ENCODE measurements around the gene C10orf67. TPM values are rescaled to one million over a fixed set of nuclear protein-coding genes. Genes with fewer than 3 reads are reported as not detected.

The C10orf67 gene
- total RNA-seq, 1 experiment from 2014 or later, result not detected

DNA sequence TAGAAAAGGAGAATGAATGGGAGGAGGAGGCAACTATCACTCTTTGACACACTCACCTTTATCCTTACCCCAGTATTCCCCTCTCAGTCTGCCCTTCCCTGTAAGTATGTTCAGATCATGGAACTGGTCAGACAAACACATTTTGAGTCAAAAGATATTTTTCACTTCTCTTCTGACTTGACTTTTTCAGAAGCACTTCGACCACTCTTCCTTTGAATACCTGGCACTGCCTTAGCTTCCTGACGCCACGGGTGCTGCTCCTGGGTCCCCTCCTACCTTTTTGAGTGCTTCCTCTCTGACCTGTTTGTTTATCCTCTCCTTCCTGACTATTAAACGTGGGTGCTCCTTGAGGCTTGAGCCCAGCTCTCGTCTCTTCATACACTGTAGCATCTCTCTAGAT, 19.8 kb upstream of the C10orf67 start:
- H3K23me2 ChIP-seq (ENCODE audit: insufficient read length, low read depth, low read length, poor library complexity, severe bottlenecking), result no peaks in the 10 kb centered on the region
- H4K91ac ChIP-seq (ENCODE audit: insufficient read length, low read depth, low read length), result no peak overlapping the region
- no peaks in the 10 kb centered on the region for H3K79me2 ChIP-seq (ENCODE audit: insufficient read depth, low read length)
- H4K5ac ChIP-seq (ENCODE audit: insufficient read length, low read depth, low read length), result no peak overlapping the region
- no peak overlapping the region for H3K23ac ChIP-seq (ENCODE audit: insufficient read length, low read depth, low read length)
- no peaks in the 10 kb centered on the region for H3K9me3 ChIP-seq (ENCODE audit: control insufficient read depth, low read depth, low read length)
- no peak overlapping the region for H2AK5ac ChIP-seq (ENCODE audit: insufficient read length, low read length)
- Mint-ChIP-seq H3K9me3 (no peaks in the 10 kb centered on the region), H3K27me3 (ENCODE audit: low read depth) (no peaks in the 10 kb centered on the region; the same call in 1 of the 2 replicates), H3K4me1 (peaks cover 0 to 2% of the 10 kb centered on the region in 2 experiments; a peak in 1 of 4 replicates), H3K36me3 (ENCODE audit: insufficient read depth in 1 of 3, low read depth in 3 of 3) (no peaks in the 10 kb centered on the region), H3K27ac (no peak overlapping the region), H3K4me3 (no peak overlapping the region)
- TF ChIP-seq, protein P1, sequence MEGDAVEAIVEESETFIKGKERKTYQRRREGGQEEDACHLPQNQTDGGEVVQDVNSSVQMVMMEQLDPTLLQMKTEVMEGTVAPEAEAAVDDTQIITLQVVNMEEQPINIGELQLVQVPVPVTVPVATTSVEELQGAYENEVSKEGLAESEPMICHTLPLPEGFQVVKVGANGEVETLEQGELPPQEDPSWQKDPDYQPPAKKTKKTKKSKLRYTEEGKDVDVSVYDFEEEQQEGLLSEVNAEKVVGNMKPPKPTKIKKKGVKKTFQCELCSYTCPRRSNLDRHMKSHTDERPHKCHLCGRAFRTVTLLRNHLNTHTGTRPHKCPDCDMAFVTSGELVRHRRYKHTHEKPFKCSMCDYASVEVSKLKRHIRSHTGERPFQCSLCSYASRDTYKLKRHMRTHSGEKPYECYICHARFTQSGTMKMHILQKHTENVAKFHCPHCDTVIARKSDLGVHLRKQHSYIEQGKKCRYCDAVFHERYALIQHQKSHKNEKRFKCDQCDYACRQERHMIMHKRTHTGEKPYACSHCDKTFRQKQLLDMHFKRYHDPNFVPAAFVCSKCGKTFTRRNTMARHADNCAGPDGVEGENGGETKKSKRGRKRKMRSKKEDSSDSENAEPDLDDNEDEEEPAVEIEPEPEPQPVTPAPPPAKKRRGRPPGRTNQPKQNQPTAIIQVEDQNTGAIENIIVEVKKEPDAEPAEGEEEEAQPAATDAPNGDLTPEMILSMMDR (conservative IDR thresholded peaks at IDR 0.05), result no peak
- H2AFZ ChIP-seq (ENCODE audit: low read length), result no peak overlapping the region
- WGBS (ENCODE audit: extremely low coverage, insufficient read length, low lambda C conversion rate), result no CpG with 5 or more reads among the region's 5 CpGs
- no peak overlapping the region for H3K18ac ChIP-seq (ENCODE audit: insufficient read length, low read depth, low read length)
- no peak for DNase-seq
- H3T11ph ChIP-seq (ENCODE audit: low read length), result no peak overlapping the region
- no peaks in the 10 kb centered on the region for H3K4me1 ChIP-seq (ENCODE audit: insufficient read depth, low read length)
- H2BK15ac ChIP-seq (ENCODE audit: low read depth, low read length), result no peak overlapping the region
- no peak overlapping the region for H2BK120ac ChIP-seq (ENCODE audit: low read depth, low read length, poor library complexity, severe bottlenecking)
- H3K27ac ChIP-seq (ENCODE audit: insufficient read length, low read depth, low read length), result no peak overlapping the region
- no peak overlapping the region for H3K14ac ChIP-seq (ENCODE audit: insufficient read depth, low read length)
- no peak overlapping the region for H3K4me2 ChIP-seq (ENCODE audit: insufficient read depth, insufficient read length, low read length)
- no peak overlapping the region for H2BK5ac ChIP-seq (ENCODE audit: insufficient read length, low read length)
- H2BK12ac ChIP-seq (ENCODE audit: insufficient read length, low read depth, low read length), result no peak overlapping the region
- no peak overlapping the region for H2BK20ac ChIP-seq (ENCODE audit: low read depth, low read length, poor library complexity, severe bottlenecking)
- H3K4ac ChIP-seq (ENCODE audit: low read depth, low read length), result no peak overlapping the region
- no peak overlapping the region for H3K9ac ChIP-seq (ENCODE audit: extremely low read depth, insufficient read length, low read length)
- no peaks in the 10 kb centered on the region for H3K27me3 ChIP-seq (ENCODE audit: insufficient read depth, low read length)
- H3K56ac ChIP-seq (ENCODE audit: insufficient read length, low read depth, low read length), result no peak overlapping the region
- H3K79me1 ChIP-seq (ENCODE audit: insufficient read depth, low read depth, low read length, poor library complexity, severe bottlenecking), result no peaks in the 10 kb centered on the region
- no peak overlapping the region for H4K8ac ChIP-seq (replicated peaks; ENCODE audit: insufficient read length, low read depth, low read length)
- H4K20me1 ChIP-seq (ENCODE audit: control insufficient read depth, insufficient read depth, insufficient read length), result no peaks in the 10 kb centered on the region

Data from H9 (cell line).